ENCODE data around the gene TGFBR3L.

DNA sequence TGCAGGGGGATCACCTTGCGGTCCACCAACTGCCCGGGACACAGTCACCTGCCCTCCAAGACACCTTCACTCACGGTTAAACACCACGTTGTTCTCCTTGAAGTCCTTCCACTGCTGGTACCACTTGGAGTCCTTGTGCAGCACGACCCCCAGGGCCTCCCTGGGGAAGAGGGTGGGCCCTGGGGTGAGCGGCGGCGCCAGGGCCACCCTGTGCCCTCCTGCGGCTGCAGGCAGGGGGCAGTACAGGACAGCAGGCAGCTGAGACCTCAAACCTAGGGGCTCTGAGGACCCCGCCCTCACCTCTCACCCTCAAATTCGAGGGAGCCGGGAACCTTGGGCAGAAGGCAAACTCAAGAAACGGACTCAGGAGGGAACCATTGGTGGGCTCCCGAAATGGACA, 18.8 kb downstream of the TGFBR3L start:
- TF ChIP-seq, protein P1, sequence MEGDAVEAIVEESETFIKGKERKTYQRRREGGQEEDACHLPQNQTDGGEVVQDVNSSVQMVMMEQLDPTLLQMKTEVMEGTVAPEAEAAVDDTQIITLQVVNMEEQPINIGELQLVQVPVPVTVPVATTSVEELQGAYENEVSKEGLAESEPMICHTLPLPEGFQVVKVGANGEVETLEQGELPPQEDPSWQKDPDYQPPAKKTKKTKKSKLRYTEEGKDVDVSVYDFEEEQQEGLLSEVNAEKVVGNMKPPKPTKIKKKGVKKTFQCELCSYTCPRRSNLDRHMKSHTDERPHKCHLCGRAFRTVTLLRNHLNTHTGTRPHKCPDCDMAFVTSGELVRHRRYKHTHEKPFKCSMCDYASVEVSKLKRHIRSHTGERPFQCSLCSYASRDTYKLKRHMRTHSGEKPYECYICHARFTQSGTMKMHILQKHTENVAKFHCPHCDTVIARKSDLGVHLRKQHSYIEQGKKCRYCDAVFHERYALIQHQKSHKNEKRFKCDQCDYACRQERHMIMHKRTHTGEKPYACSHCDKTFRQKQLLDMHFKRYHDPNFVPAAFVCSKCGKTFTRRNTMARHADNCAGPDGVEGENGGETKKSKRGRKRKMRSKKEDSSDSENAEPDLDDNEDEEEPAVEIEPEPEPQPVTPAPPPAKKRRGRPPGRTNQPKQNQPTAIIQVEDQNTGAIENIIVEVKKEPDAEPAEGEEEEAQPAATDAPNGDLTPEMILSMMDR (conservative IDR thresholded peaks at IDR 0.05; ENCODE audit: low read length) = peak; percentile 58
- TF ChIP-seq EZH2phosphoT487 (IDR thresholded peaks at IDR 0.05; ENCODE audit: borderline replicate concordance, low read depth, low read length) = no peak

All from OCI-LY7 (cell line).